T1000 (cell line): ENCODE measurements around the gene SH3GL2.
A peak's percentile ranks its signal among the peaks of the same experiment; 100 is the strongest.

Experiments
- DNase-seq: peaks from one replicate; lab custom pipeline; 2025; ENCODE audit warnings: mixed read lengths; lab: John Stamatoyannopoulos, UW

Gene SH3GL2

GRCh38 chr9:17578911-17579793 is at the start of gene SH3GL2:
Gene SH3GL2 (plus strand): TSS chr9:17579066.
- DNase-seq = peak; percentile 10

- DNase-seq = peak; percentile 24
These were observed 47.1 kb upstream of the SH3GL2 start for GRCh38 chr9:17531642-17532254.

- no peak for DNase-seq
These were observed 46.4 kb upstream of the SH3GL2 start for GRCh38 chr9:17532461-17532860.

GRCh38 chr9:17535176-17535575 is 43.7 kb upstream of the SH3GL2 start:
- no peak for DNase-seq

- DNase-seq = no peak
These were observed 42.8 kb upstream of the SH3GL2 start for GRCh38 chr9:17536027-17536426.

- DNase-seq = no peak
These were observed 27.8 kb upstream of the SH3GL2 start for GRCh38 chr9:17551023-17551422.

GRCh38 chr9:17555362-17556054 is 23.4 kb upstream of the SH3GL2 start:
- no peak for DNase-seq

GRCh38 chr9:17556255-17556654 is 22.6 kb upstream of the SH3GL2 start:
- no peak for DNase-seq

GRCh38 chr9:17556935-17557334 is 21.9 kb upstream of the SH3GL2 start:
- DNase-seq = no peak

GRCh38 chr9:17571825-17572224 is 7.0 kb upstream of the SH3GL2 start:
- no peak for DNase-seq

GRCh38 chr9:17574342-17574741 is 4.5 kb upstream of the SH3GL2 start:
- no peak for DNase-seq

GRCh38 chr9:17578577-17578910 is 322 bp upstream of the SH3GL2 start:
- DNase-seq = no peak

GRCh38 chr9:17580119-17580518 is 1.3 kb downstream of the SH3GL2 start:
- DNase-seq = no peak

- no peak for DNase-seq
These were observed 8.2 kb downstream of the SH3GL2 start for GRCh38 chr9:17587113-17587512.

- no peak for DNase-seq
These were observed 9.5 kb downstream of the SH3GL2 start for GRCh38 chr9:17588395-17588794.

GRCh38 chr9:17588941-17589340 is 10.1 kb downstream of the SH3GL2 start:
- DNase-seq = no peak

- no peak for DNase-seq
These were observed 10.9 kb downstream of the SH3GL2 start for GRCh38 chr9:17589771-17590170.

- no peak for DNase-seq
These were observed 16.1 kb downstream of the SH3GL2 start for GRCh38 chr9:17594961-17595360.

GRCh38 chr9:17597977-17598376 is 19.1 kb downstream of the SH3GL2 start:
- DNase-seq = no peak

GRCh38 chr9:17600962-17601593 is 22.2 kb downstream of the SH3GL2 start:
- no peak for DNase-seq

- no peak for DNase-seq
These were observed 25.7 kb downstream of the SH3GL2 start for GRCh38 chr9:17604556-17604955.

- no peak for DNase-seq
These were observed 30.6 kb downstream of the SH3GL2 start for GRCh38 chr9:17609312-17610005.
